Effector memory CD8-positive, alpha-beta T cell (primary cell): ENCODE data around the gene VAT1L.

Experiments
- ATAC-seq: fragments of 150-1000 bp; cut with Tn5 transposase; replicated peaks from 2 replicates; pipeline ENCODE4 v1.10.0; 2021; ENCODE audit warnings: mild to moderate bottlenecking, moderate library complexity
- DNase-seq, 3 experiments: peaks; one replicate each; pipeline ENCODE4 v3.0.0; 2021
- H3K27ac Mint-ChIP-seq, 2 donors: one replicate each; pipeline ENCODE4 v1.8.0; 2022; ENCODE audit warnings: mild to moderate bottlenecking in 2 of 2, mixed read lengths in 2 of 2, moderate library complexity in 2 of 2
- H3K27me3 Mint-ChIP-seq, 2 donors: one replicate each; pipeline ENCODE4 v1.8.0; 2022; ENCODE audit warnings: mixed read lengths in 2 of 2
- H3K36me3 Mint-ChIP-seq: one replicate; pipeline ENCODE4 v1.8.0; 2022; ENCODE audit warnings: mild to moderate bottlenecking, moderate library complexity, mixed read lengths; ENCODE audit not compliant: insufficient read depth
- H3K4me1 Mint-ChIP-seq, 2 donors: one replicate each; pipeline ENCODE4 v1.8.0; 2022; ENCODE audit warnings: low read depth in 2 of 2, mixed read lengths in 2 of 2
- H3K4me3 Mint-ChIP-seq, 2 donors: one replicate each; pipeline ENCODE4 v1.8.0; 2022; ENCODE audit warnings: mild to moderate bottlenecking in 2 of 2, mixed read lengths in 2 of 2, moderate library complexity in 2 of 2
- H3K9me3 Mint-ChIP-seq, 2 donors: one replicate each; pipeline ENCODE4 v1.8.0; 2022; ENCODE audit warnings: mixed read lengths in 2 of 2

VAT1L gene

GRCh38 chr16:77762262-77762661 is 26.1 kb upstream of the VAT1L start:
- H3K4me1 Mint-ChIP-seq: no peaks in the 10 kb centered on the region
- H3K27me3 Mint-ChIP-seq: peaks cover 21 to 23% of the 10 kb centered on the region in 2 donors
- H3K4me3 Mint-ChIP-seq: no peak overlapping the region
- DNase-seq: no peak
- no peak overlapping the region for H3K27ac Mint-ChIP-seq
- ATAC-seq: no peak
- no peaks in the 10 kb centered on the region for H3K36me3 Mint-ChIP-seq
- H3K9me3 Mint-ChIP-seq: no peaks in the 10 kb centered on the region

- Mint-ChIP-seq H3K9me3 (no peaks in the 10 kb centered on the region), H3K36me3 (no peaks in the 10 kb centered on the region), H3K4me3 (no peak overlapping the region), H3K27ac (no peak overlapping the region), H3K27me3 (peaks cover 15 to 31% of the 10 kb centered on the region in 2 donors), H3K4me1 (no peaks in the 10 kb centered on the region)
- no peak for DNase-seq
- ATAC-seq: no peak
Observed at GRCh38 chr16:77763994-77764393, 24.4 kb upstream of the VAT1L start.

- Mint-ChIP-seq H3K36me3 (no peaks in the 10 kb centered on the region), H3K27me3 (peaks cover 8 to 32% of the 10 kb centered on the region in 2 donors), H3K4me3 (no peak overlapping the region), H3K4me1 (no peaks in the 10 kb centered on the region), H3K9me3 (no peaks in the 10 kb centered on the region), H3K27ac (no peak overlapping the region)
- ATAC-seq (no peak), DNase-seq (no peak)
Observed at GRCh38 chr16:77767211-77767610, 21.2 kb upstream of the VAT1L start.

- H3K27ac Mint-ChIP-seq: no peak overlapping the region
- ATAC-seq: no peak
- no peak overlapping the region for H3K4me3 Mint-ChIP-seq
- H3K9me3 Mint-ChIP-seq: no peaks in the 10 kb centered on the region
- H3K4me1 Mint-ChIP-seq: no peaks in the 10 kb centered on the region
- DNase-seq: no peak
- peaks cover 8 to 29% of the 10 kb centered on the region in 2 donors for H3K27me3 Mint-ChIP-seq
- no peaks in the 10 kb centered on the region for H3K36me3 Mint-ChIP-seq
Observed at GRCh38 chr16:77767826-77768225, 20.5 kb upstream of the VAT1L start.

GRCh38 chr16:77775911-77776909 is 12.2 kb upstream of the VAT1L start:
- Mint-ChIP-seq H3K27me3 (peaks cover 18 to 55% of the 10 kb centered on the region in 2 donors), H3K4me1 (no peaks in the 10 kb centered on the region), H3K36me3 (no peaks in the 10 kb centered on the region), H3K27ac (no peak overlapping the region), H3K9me3 (no peaks in the 10 kb centered on the region), H3K4me3 (no peak overlapping the region)
- ATAC-seq (no peak), DNase-seq (no peak)

GRCh38 chr16:77777745-77778144 is 10.6 kb upstream of the VAT1L start:
- no peak overlapping the region for H3K27ac Mint-ChIP-seq
- ATAC-seq (no peak), DNase-seq (no peak)
- peaks cover 18 to 55% of the 10 kb centered on the region in 2 donors for H3K27me3 Mint-ChIP-seq
- no peaks in the 10 kb centered on the region for H3K9me3 Mint-ChIP-seq
- H3K36me3 Mint-ChIP-seq: no peaks in the 10 kb centered on the region
- no peak overlapping the region for H3K4me3 Mint-ChIP-seq
- H3K4me1 Mint-ChIP-seq: no peaks in the 10 kb centered on the region

- no peak overlapping the region for H3K27ac Mint-ChIP-seq
- no peak overlapping the region for H3K4me3 Mint-ChIP-seq
- DNase-seq: no peak
- H3K4me1 Mint-ChIP-seq: no peaks in the 10 kb centered on the region
- H3K36me3 Mint-ChIP-seq: no peaks in the 10 kb centered on the region
- H3K9me3 Mint-ChIP-seq: no peaks in the 10 kb centered on the region
- no peak for ATAC-seq
- H3K27me3 Mint-ChIP-seq: peaks cover 12 to 41% of the 10 kb centered on the region in 2 donors
Observed at GRCh38 chr16:77780378-77780837, 8.0 kb upstream of the VAT1L start.

GRCh38 chr16:77781091-77781490 is 7.3 kb upstream of the VAT1L start:
- ATAC-seq (no peak), DNase-seq (no peak)
- Mint-ChIP-seq H3K36me3 (no peaks in the 10 kb centered on the region), H3K4me1 (no peaks in the 10 kb centered on the region), H3K27me3 (peaks cover 11 to 39% of the 10 kb centered on the region in 2 donors), H3K9me3 (no peaks in the 10 kb centered on the region), H3K27ac (no peak overlapping the region), H3K4me3 (no peak overlapping the region)

- no peak for ATAC-seq
- no peak overlapping the region for H3K4me3 Mint-ChIP-seq
- H3K36me3 Mint-ChIP-seq: no peaks in the 10 kb centered on the region
- DNase-seq: no peak
- H3K9me3 Mint-ChIP-seq: no peaks in the 10 kb centered on the region
- H3K27ac Mint-ChIP-seq: no peak overlapping the region
- H3K27me3 Mint-ChIP-seq: peaks cover 23 to 48% of the 10 kb centered on the region in 2 donors
- H3K4me1 Mint-ChIP-seq: no peaks in the 10 kb centered on the region
Observed at GRCh38 chr16:77782694-77783093, 5.7 kb upstream of the VAT1L start.

- no peaks in the 10 kb centered on the region for H3K36me3 Mint-ChIP-seq
- peaks cover 28 to 53% of the 10 kb centered on the region in 2 donors for H3K27me3 Mint-ChIP-seq
- no peak overlapping the region for H3K27ac Mint-ChIP-seq
- H3K4me1 Mint-ChIP-seq: peaks cover 6 to 8% of the 10 kb centered on the region in 2 donors
- no peaks in the 10 kb centered on the region for H3K9me3 Mint-ChIP-seq
- no peak for ATAC-seq
- no peak for DNase-seq
- H3K4me3 Mint-ChIP-seq: no peak overlapping the region
Observed at GRCh38 chr16:77784441-77785372, 3.7 kb upstream of the VAT1L start.

- H3K27me3 Mint-ChIP-seq: peaks cover 35 to 53% of the 10 kb centered on the region in 2 donors
- H3K36me3 Mint-ChIP-seq: no peaks in the 10 kb centered on the region
- H3K4me3 Mint-ChIP-seq: no peak overlapping the region
- DNase-seq (no peak), ATAC-seq (no peak)
- H3K4me1 Mint-ChIP-seq: peaks cover 8% of the 10 kb centered on the region in 2 donors
- no peaks in the 10 kb centered on the region for H3K9me3 Mint-ChIP-seq
- no peak overlapping the region for H3K27ac Mint-ChIP-seq
Observed at GRCh38 chr16:77785373-77785764, 3.0 kb upstream of the VAT1L start.

GRCh38 chr16:77786186-77786847 is 2.0 kb upstream of the VAT1L start:
- Mint-ChIP-seq H3K36me3 (no peaks in the 10 kb centered on the region), H3K9me3 (no peaks in the 10 kb centered on the region), H3K4me3 (no peak overlapping the region), H3K27me3 (peaks cover 45 to 57% of the 10 kb centered on the region in 2 donors), H3K4me1 (peaks cover 8% of the 10 kb centered on the region in 2 donors), H3K27ac (no peak overlapping the region)
- ATAC-seq (no peak), DNase-seq (no peak)

- Mint-ChIP-seq H3K36me3 (no peaks in the 10 kb centered on the region), H3K27ac (no peak overlapping the region), H3K4me1 (peaks cover 8% of the 10 kb centered on the region in 2 donors), H3K27me3 (peaks cover 56 to 68% of the 10 kb centered on the region in 2 donors), H3K4me3 (peak overlapping the region in 1 of 2 donors; percentile 20), H3K9me3 (no peaks in the 10 kb centered on the region)
- no peak for ATAC-seq
- no peak for DNase-seq
Observed at GRCh38 chr16:77787452-77787851, 912 bp upstream of the VAT1L start.
